ENCODE measurements around the gene MYL9.

- TF ChIP-seq POLR2AphosphoS5 (IDR thresholded peaks at IDR 0.05; ENCODE audit: low read depth, low read length) (no peak), TAF1 (IDR thresholded peaks at IDR 0.05; ENCODE audit: borderline replicate concordance, low read depth, low read length) (no peak)
These were observed 9.5 kb downstream of the MYL9 start for GRCh38 chr20:36550790-36551299.

All from GM12892 (cell line).